HepG2 (cell line): Measurements from ENCODE around the gene MSTO1.

ENCODE experiments used
- FOXK1 ChIP-seq: sonication (generic); formaldehyde crosslinking; IDR thresholded peaks from 2 replicates; pipeline ENCODE4 v1.4.0; 2020; ENCODE audit warnings: low read depth, missing genetic modification reagents, borderline replicate concordance
- PHF20 ChIP-seq: sonication (generic); formaldehyde crosslinking; IDR thresholded peaks from 2 replicates; pipeline ENCODE4 v1.5.0; 2020; ENCODE audit warnings: mild to moderate bottlenecking, missing genetic modification reagents
- POLR2A ChIP-seq, 2 experiments: IDR thresholded peaks; 2 replicates each; pipeline ENCODE4 v1.6.1; 2011; ENCODE audit warnings: low read depth in 2 of 2, low read length in 2 of 2, mild to moderate bottlenecking in 1 of 2, moderate library complexity in 1 of 2; ENCODE audit not compliant: insufficient read depth in 1 of 2
- PRPF4 ChIP-seq: fragments of 200-400 bp; formaldehyde crosslinking; IDR thresholded peaks from 2 replicates; pipeline ENCODE4 v1.6.1; 2016; ENCODE audit warnings: low read length, low read depth; ENCODE audit not compliant: poor library complexity, severe bottlenecking
- ZNF572 ChIP-seq: sonication (generic); formaldehyde crosslinking; IDR thresholded peaks from 2 replicates; pipeline ENCODE4 v1.5.1; 2020; ENCODE audit warnings: mild to moderate bottlenecking, missing genetic modification reagents
- TF ChIP-seq, protein P1 (sequence below): sonication (generic); formaldehyde crosslinking; conservative IDR thresholded peaks from 2 replicates; pipeline ENCODE4 v1.4.0; 2020; ENCODE audit warnings: missing genetic modification reagents
- TF ChIP-seq, protein P2 (sequence below), 2 experiments: sonication (generic) in 1 of 2; formaldehyde crosslinking in 1 of 2; IDR thresholded peaks; 2 replicates each; pipeline versions ENCODE4 v1.5.1 to v1.6.1; 2011 to 2020; ENCODE audit warnings: borderline replicate concordance in 1 of 2, low read depth in 1 of 2, low read length in 1 of 2, mild to moderate bottlenecking in 1 of 2, missing genetic modification reagents in 1 of 2, moderate library complexity in 1 of 2

DNA sequence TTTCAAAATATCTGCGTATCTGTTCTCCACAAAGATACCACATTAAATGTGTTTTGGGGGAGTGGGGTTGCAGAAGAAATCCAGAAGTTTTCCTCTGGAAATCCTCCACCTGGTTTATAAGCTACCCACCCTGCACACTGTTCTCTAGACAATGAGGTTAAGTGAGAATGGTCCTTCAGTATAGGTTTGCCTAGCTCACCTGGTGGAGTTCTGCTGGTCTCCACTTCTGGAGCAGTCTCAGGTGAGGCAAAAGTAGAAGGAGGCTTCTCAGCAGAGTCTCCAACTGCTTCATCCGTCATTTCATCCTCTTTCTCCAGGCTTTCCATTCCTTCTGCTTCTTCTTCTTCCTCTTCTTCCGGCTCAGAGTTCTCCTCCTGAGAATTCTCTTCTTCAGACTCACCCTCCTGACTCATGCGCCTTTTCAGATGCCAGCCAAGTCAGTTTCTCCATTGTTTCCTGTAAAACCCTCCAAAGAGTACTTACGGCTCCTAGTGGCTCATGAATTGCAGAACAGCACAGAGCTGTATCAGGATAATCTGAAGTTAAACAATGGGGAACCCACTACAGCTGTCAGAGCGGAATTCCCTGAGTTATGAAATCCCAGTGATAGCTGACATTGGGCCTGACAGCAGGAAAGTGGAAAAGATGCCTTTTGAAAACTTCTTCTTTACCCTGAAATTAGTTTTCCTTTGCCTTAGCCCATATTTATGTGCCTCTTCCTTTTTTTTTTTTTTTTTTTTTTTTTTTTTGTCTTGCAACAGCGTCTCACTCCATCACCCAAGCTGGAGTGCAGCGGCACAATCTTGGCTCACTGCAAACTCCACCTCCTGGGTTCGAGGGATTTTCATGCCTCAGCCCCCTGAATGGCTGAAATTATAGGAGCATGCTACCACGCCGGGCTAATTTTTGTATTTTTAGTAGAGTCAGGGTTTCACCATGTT is 38.5 kb downstream of the MSTO1 start:
- no peak for TF ChIP-seq POLR2A (IDR thresholded peaks at IDR 0.05; ENCODE audit: insufficient read depth in 1 of 2, low read depth in 2 of 2, low read length in 2 of 2)
- no peak for TF ChIP-seq FOXK1 (CRISPR knock-in tag)
- TF ChIP-seq, protein P1, sequence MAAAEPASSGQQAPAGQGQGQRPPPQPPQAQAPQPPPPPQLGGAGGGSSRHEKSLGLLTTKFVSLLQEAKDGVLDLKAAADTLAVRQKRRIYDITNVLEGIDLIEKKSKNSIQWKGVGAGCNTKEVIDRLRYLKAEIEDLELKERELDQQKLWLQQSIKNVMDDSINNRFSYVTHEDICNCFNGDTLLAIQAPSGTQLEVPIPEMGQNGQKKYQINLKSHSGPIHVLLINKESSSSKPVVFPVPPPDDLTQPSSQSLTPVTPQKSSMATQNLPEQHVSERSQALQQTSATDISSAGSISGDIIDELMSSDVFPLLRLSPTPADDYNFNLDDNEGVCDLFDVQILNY (CRISPR knock-in tag), result no peak
- TF ChIP-seq ZNF572 (CRISPR knock-in tag), result no peak
- no peak for TF ChIP-seq PHF20 (CRISPR knock-in tag)
- TF ChIP-seq PRPF4, result no peak
- TF ChIP-seq, protein P2, sequence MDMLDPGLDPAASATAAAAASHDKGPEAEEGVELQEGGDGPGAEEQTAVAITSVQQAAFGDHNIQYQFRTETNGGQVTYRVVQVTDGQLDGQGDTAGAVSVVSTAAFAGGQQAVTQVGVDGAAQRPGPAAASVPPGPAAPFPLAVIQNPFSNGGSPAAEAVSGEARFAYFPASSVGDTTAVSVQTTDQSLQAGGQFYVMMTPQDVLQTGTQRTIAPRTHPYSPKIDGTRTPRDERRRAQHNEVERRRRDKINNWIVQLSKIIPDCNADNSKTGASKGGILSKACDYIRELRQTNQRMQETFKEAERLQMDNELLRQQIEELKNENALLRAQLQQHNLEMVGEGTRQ (IDR thresholded peaks at IDR 0.05; ENCODE audit: low read depth, low read length), result no peak
- TF ChIP-seq, protein P2 (CRISPR knock-in tag; IDR thresholded peaks at IDR 0.05; ENCODE audit: borderline replicate concordance), result no peak
